RWPE1 (cell line): Measurements from ENCODE around the gene SEMA6D.

Source experiments
- CTCF ChIA-PET: fragments of 350-600 bp; sonication (Branson Sonifier 250); formaldehyde crosslinking; extraction: SDS; loops from one replicate; lab custom pipeline; 2021; lab: Yijun Ruan, JAX
- POLR2A ChIA-PET: fragments of 400-600 bp; formaldehyde crosslinking; extraction: SDS; loops from one replicate; lab custom pipeline; 2020; ENCODE audit warnings: antibody characterized with exemption; ENCODE audit not compliant: low non-redundant PET; lab: Yijun Ruan, JAX
- DNase-seq: peaks from one replicate; pipeline ENCODE4 v3.0.0; 2012; ENCODE audit warnings: low spot score
- H3K27ac ChIP-seq: fragments of 450-650 bp; 2 replicates; pipeline ENCODE4 v1.5.1; 2017
- CTCF ChIP-seq: fragments of 450-650 bp; conservative IDR thresholded peaks from 2 replicates; pipeline ENCODE4 v1.5.1; 2017; ENCODE audit warnings: low read depth, mild to moderate bottlenecking

Gene SEMA6D

GRCh38 chr15:47819158-47819557, 101.9 kb downstream of the SEMA6D start:
- H3K27ac ChIP-seq, result peak overlapping the region; percentile 50; the same call in 1 of the 2 replicates
- no peak for DNase-seq
- ChIA-PET CTCF (interaction anchor here (1.7 kb wide), 1 partner anchor 169 kb away, joined by 3 read pairs; no protein-coding TSS in a partner anchor), POLR2A (no interaction called here)
- no peak for TF ChIP-seq CTCF

- ChIA-PET CTCF (interaction anchor here (0.5 to 0.9 kb wide), 2 partner anchors 8 to 164 kb away, joined by 3 to 5 read pairs; no protein-coding TSS in a partner anchor), POLR2A (no interaction called here)
- TF ChIP-seq CTCF, result no peak
- H3K27ac ChIP-seq, result peak overlapping the region; percentile 17; the same call in 1 of the 2 replicates
- peak; percentile 79 for DNase-seq
These were observed 102.9 kb downstream of the SEMA6D start for GRCh38 chr15:47820057-47820746.

GRCh38 chr15:47820747-47821319, 103.5 kb downstream of the SEMA6D start:
- POLR2A ChIA-PET, result no interaction called here
- TF ChIP-seq CTCF, result no peak
- DNase-seq, result peak; percentile 72

GRCh38 chr15:47822048-47822447, 104.7 kb downstream of the SEMA6D start:
- ChIA-PET CTCF (no interaction called here), POLR2A (no interaction called here)
- DNase-seq, result no peak
- no peak for TF ChIP-seq CTCF
- H3K27ac ChIP-seq, result no peak overlapping the region

More at GRCh38 chr15:47820747-47821319, 103.5 kb downstream of the SEMA6D start:
- no peak overlapping the region; the same call in 1 of the 2 replicates for H3K27ac ChIP-seq
- CTCF ChIA-PET, result interaction anchor here (0.5 to 0.6 kb wide), 2 partner anchors 165 to 627 kb away, joined by 5 read pairs; no protein-coding TSS in a partner anchor
